Erythroblast (primary cell): ENCODE measurements around the gene ZDHHC13.

Experiments used
- DNase-seq, 2 experiments: peaks; one replicate each; lab custom pipeline; 2025; lab: John Stamatoyannopoulos, UW
- GATA1 ChIP-seq: IDR thresholded peaks from 2 replicates; pipeline ENCODE4 v1.6.1; 2011; ENCODE audit warnings: low read depth, mild to moderate bottlenecking, control low read depth, low read length, moderate library complexity
- POLR2A ChIP-seq: IDR thresholded peaks from 2 replicates; pipeline ENCODE4 v1.6.1; 2011; ENCODE audit warnings: mild to moderate bottlenecking, low read length

The ZDHHC13 gene

DNA sequence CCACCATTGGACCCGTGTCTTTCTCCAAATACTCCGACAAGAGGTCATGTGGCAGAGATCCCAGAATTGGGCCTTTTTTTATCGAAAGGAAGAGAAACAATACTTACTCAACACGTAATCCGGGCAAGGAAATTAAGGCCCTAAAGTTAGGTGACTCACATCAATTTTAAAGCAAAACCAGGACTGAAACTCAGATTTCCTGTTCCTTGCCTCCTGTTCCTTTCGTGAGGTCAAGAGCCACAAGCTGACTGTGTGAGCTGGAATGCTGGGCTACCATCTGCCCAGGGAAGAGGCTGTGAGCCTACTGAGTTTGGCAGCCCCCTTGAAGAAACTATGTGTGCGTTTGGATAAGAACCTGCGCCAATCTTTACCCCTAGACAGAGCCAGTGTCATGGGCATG lies 29.3 kb upstream of the ZDHHC13 start:
- DNase-seq: no peak
- TF ChIP-seq GATA1 (no peak), POLR2A (no peak)

DNA sequence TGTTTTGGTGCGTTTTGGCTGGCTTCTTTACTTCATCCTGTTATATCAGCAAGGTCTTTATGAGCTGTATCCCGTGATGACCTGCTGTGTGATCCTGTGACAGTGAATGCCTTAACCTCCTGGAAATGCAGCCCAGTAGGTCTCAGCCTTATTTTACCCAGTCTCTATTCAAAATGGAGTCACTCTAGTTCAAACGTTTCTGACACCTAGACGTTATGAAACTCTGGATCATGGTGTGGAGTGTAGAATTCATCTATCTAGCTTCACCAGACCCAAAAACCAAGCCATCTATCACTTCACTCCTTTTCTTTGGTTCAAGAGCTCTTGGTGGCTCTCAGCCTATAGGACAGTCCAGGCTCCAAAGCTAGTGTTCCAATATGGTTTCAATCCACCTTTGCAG lies 28.2 kb upstream of the ZDHHC13 start:
- DNase-seq: no peak
- TF ChIP-seq GATA1: no peak
- no peak for TF ChIP-seq POLR2A

- TF ChIP-seq POLR2A: no peak
- no peak for TF ChIP-seq GATA1
- no peak for DNase-seq
These were observed 27.5 kb upstream of the ZDHHC13 start for GRCh38 chr11:19089421-19089820.

DNA sequence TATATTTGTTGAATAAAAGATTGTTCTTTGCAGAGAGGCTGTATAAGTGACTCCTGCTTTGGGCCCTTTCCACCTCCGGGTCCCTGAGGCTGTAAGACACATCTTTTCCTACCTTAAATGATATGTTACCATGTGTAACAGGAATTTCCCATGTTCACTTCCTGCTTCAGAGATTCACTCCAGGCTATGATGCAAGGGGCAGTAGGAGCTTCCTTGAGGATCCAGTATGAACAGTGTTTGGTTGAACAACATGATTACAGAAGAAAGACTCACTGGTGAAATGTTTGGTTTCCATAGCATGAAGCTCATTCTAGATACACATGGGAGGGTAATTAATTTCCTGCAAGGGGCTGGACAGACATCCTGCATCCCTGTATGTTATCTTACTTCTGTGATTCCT lies 25.6 kb upstream of the ZDHHC13 start:
- no peak for TF ChIP-seq POLR2A
- no peak for TF ChIP-seq GATA1

GRCh38 chr11:19092342-19092741 lies 24.6 kb upstream of the ZDHHC13 start:
- no peak for TF ChIP-seq GATA1
- no peak for TF ChIP-seq POLR2A
- no peak for DNase-seq

More for the DNA sequence above, 25.6 kb upstream of the ZDHHC13 start:
- DNase-seq: no peak

DNA sequence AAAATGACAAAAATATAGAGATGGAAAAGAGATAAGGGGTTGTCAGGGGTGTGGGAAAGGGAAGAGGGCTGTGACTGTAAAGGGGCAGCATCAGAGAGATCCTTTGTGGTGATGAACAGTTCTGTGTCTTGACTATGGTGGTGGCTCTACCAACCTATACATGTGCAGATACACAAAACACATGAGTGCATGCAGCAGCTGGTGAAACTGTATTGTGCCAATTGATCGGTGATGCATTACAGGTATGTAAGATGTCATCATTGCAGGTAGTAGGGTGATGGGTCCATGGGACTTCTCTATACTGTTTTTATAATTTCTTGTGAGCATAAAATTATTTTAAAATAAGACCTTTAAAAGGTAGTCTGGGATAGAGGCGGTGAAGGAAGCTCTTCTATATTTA lies 24.1 kb upstream of the ZDHHC13 start:
- TF ChIP-seq GATA1 (no peak), POLR2A (no peak)
- DNase-seq: no peak

- TF ChIP-seq GATA1: no peak
- no peak for TF ChIP-seq POLR2A
- no peak for DNase-seq
These were observed 23.0 kb upstream of the ZDHHC13 start for GRCh38 chr11:19093976-19094375.

DNA sequence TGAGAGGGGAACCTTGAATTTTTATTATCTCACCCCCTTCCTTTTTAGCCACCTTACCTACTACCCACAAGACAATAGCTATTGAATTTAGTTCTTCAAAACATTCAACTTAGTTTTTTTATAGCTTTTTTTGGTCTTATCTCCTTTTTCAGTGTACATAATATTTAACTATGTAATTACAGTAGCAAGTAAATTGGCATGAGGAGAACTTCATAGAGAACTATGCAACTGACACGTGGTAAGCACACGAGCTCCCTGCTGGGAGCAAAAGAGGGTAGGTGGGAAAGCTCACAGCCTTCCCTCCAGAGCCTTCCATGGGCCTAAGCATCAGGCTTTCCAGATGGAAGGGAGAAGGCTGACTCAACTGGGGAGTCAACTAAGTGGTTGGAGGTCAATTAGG lies 22.1 kb upstream of the ZDHHC13 start:
- DNase-seq: no peak
- TF ChIP-seq GATA1: no peak

- no peak for DNase-seq
- TF ChIP-seq GATA1: no peak
- no peak for TF ChIP-seq POLR2A
These were observed 17.9 kb upstream of the ZDHHC13 start for GRCh38 chr11:19099093-19099492.

DNA sequence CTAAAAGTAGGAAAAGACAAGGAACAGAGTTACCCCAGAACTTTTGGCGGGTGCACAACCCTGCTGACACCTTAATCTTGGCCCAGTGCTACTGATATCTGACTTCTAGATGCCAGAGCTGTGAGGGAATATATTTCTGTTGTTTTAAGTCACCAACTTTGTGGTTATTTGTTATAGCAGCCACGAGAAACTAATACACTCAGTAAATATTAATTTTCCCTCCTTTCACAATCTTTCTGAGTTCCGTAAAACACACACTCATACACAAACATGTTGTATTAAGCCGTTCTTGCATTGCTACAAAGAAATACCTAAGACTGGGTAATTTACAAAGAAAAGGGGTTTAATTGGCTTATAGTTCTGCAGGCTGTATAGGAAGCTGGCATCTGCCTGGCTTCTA lies 16.1 kb upstream of the ZDHHC13 start:
- no peak for TF ChIP-seq POLR2A
- no peak for TF ChIP-seq GATA1
- DNase-seq: no peak

- TF ChIP-seq GATA1 (no peak), POLR2A (no peak)
- no peak for DNase-seq
These were observed 15.0 kb upstream of the ZDHHC13 start for GRCh38 chr11:19101796-19102520.

DNA sequence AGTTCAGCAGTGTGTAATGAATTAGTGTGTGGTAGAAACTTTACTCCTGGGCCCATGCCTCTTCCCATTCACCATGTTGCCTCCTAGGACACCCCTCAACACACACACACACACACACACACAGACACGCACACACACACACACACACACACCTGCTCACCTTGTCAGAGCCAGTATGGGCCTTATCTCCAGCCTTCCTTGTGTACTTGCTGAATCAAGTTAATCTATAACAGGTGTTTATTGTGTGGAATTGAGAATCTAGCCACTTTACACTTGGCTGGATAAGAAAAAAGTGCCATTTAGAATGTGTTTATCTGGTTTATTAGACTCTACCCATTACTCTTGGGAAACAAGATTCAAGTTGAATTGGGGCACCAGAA lies 14.5 kb upstream of the ZDHHC13 start:
- TF ChIP-seq POLR2A: no peak
- TF ChIP-seq GATA1: no peak
- DNase-seq: no peak

GRCh38 chr11:19105011-19105410 lies 12.0 kb upstream of the ZDHHC13 start:
- DNase-seq: no peak
- no peak for TF ChIP-seq GATA1
- TF ChIP-seq POLR2A: no peak

GRCh38 chr11:19107125-19107524 lies 9.8 kb upstream of the ZDHHC13 start:
- no peak for DNase-seq
- TF ChIP-seq POLR2A (no peak), GATA1 (no peak)

DNA sequence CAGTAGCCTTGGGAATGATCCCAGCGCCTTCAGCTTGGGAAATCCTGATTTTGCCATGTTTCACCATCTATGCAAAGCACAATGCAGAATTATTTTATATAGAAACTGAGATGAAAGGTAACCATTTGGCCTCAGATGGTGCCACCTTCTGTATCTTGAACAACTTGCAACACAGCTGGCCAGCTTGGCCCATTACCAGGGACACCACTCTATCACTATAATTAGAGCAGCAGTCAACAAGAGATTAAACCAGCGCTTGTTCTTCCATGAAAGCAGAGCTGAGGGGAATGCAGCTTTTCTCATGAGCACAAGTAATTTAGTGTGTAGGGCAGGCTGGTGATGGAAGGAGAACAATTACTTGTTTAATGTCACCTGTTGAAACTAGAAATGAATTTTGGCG lies 6.7 kb upstream of the ZDHHC13 start:
- no peak for DNase-seq
- no peak for TF ChIP-seq POLR2A
- no peak for TF ChIP-seq GATA1

DNA sequence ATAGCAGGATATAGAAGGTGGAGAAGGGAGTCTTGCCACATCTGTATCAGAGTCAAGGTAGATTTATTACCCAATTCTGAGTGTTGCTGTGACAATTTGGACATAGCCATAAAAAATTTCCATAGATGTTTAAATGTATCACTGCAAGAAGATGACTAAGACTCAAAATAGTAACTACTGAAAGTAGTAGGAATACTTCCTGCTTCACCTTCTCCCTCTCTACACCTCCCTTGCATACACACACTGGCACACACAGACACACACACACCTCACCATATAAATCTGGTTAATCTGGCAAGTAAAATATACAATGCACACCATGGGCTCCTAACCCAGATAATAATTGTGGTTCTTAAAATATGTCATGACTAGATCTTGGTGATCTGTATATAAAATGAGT lies 5.2 kb upstream of the ZDHHC13 start:
- no peak for TF ChIP-seq POLR2A
- TF ChIP-seq GATA1: no peak
- no peak for DNase-seq

GRCh38 chr11:19116276-19116970 lies 545 bp upstream of the ZDHHC13 start:
- DNase-seq: peak in 1 of 2 experiments; percentile 21
- no peak for TF ChIP-seq POLR2A
- no peak for TF ChIP-seq GATA1
